ENCODE measurements around the gene MVD. TPM values are rescaled to one million over a fixed set of nuclear protein-coding genes. Genes with fewer than 3 reads are reported as not detected.

Gene MVD
- total and polyA plus RNA-seq, 10 of the 15 experiments (the other 5 are each of a cell fraction or from before 2014, with no cell fraction given): 5.0 to 147 (median 65.0) TPM

DNA sequence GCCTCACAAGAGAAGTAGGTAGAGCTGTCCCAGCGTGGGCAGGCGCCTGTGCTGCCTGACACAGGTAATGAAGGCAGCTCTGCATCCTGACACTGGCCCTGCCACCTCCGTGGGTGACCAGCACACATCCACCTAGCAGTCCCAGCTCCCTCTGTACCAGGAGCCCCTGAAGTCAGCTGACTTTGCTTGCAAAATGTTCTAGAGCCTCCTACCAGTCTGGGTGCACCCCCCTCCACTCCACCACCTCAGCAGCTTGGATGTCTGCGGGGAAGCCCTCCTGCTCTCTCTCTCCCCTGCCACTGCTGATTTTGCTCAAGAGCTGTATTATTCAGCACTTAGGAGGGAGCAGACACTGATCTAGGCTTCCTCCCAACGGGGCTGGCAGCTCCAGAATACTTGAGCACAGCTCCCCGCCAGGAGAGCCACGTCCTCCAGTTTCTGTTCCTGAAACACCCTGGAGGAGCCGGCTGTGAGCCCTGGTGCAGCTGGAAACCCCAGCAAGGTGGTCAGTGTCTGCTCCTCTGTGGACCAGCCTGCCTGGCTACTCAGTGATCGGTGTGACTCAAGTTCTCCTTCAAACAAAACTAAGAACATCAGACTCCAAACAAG lies 42.3 kb upstream of the MVD start:
- Histone ChIP-seq H3K9me3 (replicated peaks; ENCODE audit: control insufficient read depth, insufficient read depth, low read length) (no peaks in the 10 kb centered on the region), H3K27me3 (replicated peaks in 1 of 2; ENCODE audit: control insufficient read depth in 2 of 2, insufficient read depth in 2 of 2, low read length in 1 of 2) (no peaks in the 10 kb centered on the region), H3K27ac (ENCODE audit: control insufficient read depth, insufficient read depth) (peak overlapping the region; percentile 30; the same call in 1 of the 2 replicates), H3K36me3 (ENCODE audit: control insufficient read depth in 2 of 2, insufficient read depth in 2 of 2, low read length in 1 of 2) (no peaks in the 10 kb centered on the region; a peak in 1 of 4 replicates), H3K4me2 (ENCODE audit: control insufficient read depth, insufficient read depth) (peak overlapping the region; percentile 88), H4K20me1 (ENCODE audit: control insufficient read depth, insufficient read depth) (no peaks in the 10 kb centered on the region), H2AFZ (ENCODE audit: control insufficient read depth, low read depth, low read length) (no peak overlapping the region), H3K4me3 (peak overlapping the region; percentile 90), H3K9ac (ENCODE audit: control insufficient read depth, insufficient read depth, low read length) (peak overlapping the region; percentile 79), H3K4me1 (ENCODE audit: control insufficient read depth, insufficient read depth, low read length) (peaks cover 51% of the 10 kb centered on the region), H3K79me2 (ENCODE audit: control insufficient read depth, insufficient read depth, low read length) (peaks cover 55% of the 10 kb centered on the region)
- DNase-seq (ENCODE audit: low read depth, low spot score) (no peak), FAIRE-seq (peak; percentile 78), ATAC-seq (no peak)
- SMC1A ChIA-PET (ENCODE audit: uncharacterized antibody, unreplicated experiment): interaction anchor here (0.6 to 1.1 kb wide), 5 partner anchors 25 to 109 kb away, joined by 3 read pairs; no protein-coding TSS in a partner anchor
- under 1% methylated on average over 9 of the region's 9 CpGs for WGBS (ENCODE audit: insufficient coverage, insufficient replicate concordance, low lambda C conversion rate, missing lambda C conversion rate)
- BruUV-seq (replicated peaks): TSS peak; percentile 72
- no peak for TF ChIP-seq BRCA1 (IDR thresholded peaks at IDR 0.05; ENCODE audit: low read depth, low read length)
- no peak for TF ChIP-seq KLF5 (IDR thresholded peaks at IDR 0.05; ENCODE audit: partially characterized antibody)
- TF ChIP-seq SPI1 (IDR thresholded peaks at IDR 0.05; ENCODE audit: borderline replicate concordance, insufficient read depth, low read depth, low read length): peak; percentile 68
- TF ChIP-seq, protein P1, sequence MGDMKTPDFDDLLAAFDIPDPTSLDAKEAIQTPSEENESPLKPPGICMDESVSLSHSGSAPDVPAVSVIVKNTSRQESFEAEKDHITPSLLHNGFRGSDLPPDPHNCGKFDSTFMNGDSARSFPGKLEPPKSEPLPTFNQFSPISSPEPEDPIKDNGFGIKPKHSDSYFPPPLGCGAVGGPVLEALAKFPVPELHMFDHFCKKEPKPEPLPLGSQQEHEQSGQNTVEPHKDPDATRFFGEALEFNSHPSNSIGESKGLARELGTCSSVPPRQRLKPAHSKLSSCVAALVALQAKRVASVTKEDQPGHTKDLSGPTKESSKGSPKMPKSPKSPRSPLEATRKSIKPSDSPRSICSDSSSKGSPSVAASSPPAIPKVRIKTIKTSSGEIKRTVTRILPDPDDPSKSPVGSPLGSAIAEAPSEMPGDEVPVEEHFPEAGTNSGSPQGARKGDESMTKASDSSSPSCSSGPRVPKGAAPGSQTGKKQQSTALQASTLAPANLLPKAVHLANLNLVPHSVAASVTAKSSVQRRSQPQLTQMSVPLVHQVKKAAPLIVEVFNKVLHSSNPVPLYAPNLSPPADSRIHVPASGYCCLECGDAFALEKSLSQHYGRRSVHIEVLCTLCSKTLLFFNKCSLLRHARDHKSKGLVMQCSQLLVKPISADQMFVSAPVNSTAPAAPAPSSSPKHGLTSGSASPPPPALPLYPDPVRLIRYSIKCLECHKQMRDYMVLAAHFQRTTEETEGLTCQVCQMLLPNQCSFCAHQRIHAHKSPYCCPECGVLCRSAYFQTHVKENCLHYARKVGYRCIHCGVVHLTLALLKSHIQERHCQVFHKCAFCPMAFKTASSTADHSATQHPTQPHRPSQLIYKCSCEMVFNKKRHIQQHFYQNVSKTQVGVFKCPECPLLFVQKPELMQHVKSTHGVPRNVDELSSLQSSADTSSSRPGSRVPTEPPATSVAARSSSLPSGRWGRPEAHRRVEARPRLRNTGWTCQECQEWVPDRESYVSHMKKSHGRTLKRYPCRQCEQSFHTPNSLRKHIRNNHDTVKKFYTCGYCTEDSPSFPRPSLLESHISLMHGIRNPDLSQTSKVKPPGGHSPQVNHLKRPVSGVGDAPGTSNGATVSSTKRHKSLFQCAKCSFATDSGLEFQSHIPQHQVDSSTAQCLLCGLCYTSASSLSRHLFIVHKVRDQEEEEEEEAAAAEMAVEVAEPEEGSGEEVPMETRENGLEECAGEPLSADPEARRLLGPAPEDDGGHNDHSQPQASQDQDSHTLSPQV (IDR thresholded peaks at IDR 0.05): no peak
- no peak for TF ChIP-seq ZNF217 (IDR thresholded peaks at IDR 0.05)
- POLR2A ChIA-PET: interaction anchor here (0.5 to 1.2 kb wide), 7 partner anchors 41 to 1268 kb away, joined by 3 to 7 read pairs (median 3); partner anchors contain the start of gene CDH15
- CTCF ChIA-PET: interaction anchor here (1.0 to 1.9 kb wide), 7 partner anchors 18 to 76 kb away, joined by 4 to 6 read pairs (median 5); no protein-coding TSS in a partner anchor
- intact Hi-C loops (cut with micrococcal nuclease; ENCODE audit: unreplicated experiment): no loop called here
- RAD21 ChIA-PET (ENCODE audit: unreplicated experiment): interaction anchor here (0.7 to 1.6 kb wide), 8 partner anchors 24 to 153 kb away, joined by 3 to 9 read pairs (median 3); partner anchors contain the start of gene PIEZO1
- in situ Hi-C loops (cut with MboI): no loop called here

Data from GM12878 (cell line).